Subcutaneous abdominal adipose tissue (tissue), 5 donors: ENCODE results near the gene TSHZ1.
A peak's percentile ranks its signal among the peaks of the same experiment; 100 is the strongest.

ENCODE experiments used
- H3K27ac ChIP-seq: one replicate; pipeline ENCODE4 v1.7.0; 2013; ENCODE audit warnings: low read depth, mild to moderate bottlenecking, inconsistent platforms, low read length, moderate library complexity
- H3K27me3 ChIP-seq, 5 donors: one replicate each; pipeline ENCODE4 v1.7.0; 2013; ENCODE audit warnings: low read length in 5 of 5, inconsistent platforms in 1 of 5; ENCODE audit not compliant: control insufficient read depth in 5 of 5, insufficient read depth in 4 of 5
- H3K36me3 ChIP-seq, 5 donors: one replicate each; pipeline ENCODE4 v1.7.0; 2013; ENCODE audit warnings: low read length in 5 of 5; ENCODE audit not compliant: control insufficient read depth in 5 of 5, insufficient read depth in 5 of 5
- H3K4me1 ChIP-seq, 5 donors: one replicate each; pipeline ENCODE4 v1.7.0; 2013; ENCODE audit warnings: low read length in 5 of 5, mild to moderate bottlenecking in 3 of 5, moderate library complexity in 1 of 5; ENCODE audit not compliant: control insufficient read depth in 5 of 5, insufficient read depth in 5 of 5
- H3K4me3 ChIP-seq, 5 donors: one replicate each; pipeline ENCODE4 v1.7.0; 2013; ENCODE audit warnings: low read length in 5 of 5, low read depth in 1 of 5
- H3K9ac ChIP-seq, 5 donors: one replicate each; pipeline ENCODE4 v1.7.0; 2013; ENCODE audit warnings: low read length in 5 of 5, mild to moderate bottlenecking in 4 of 5, moderate library complexity in 3 of 5
- H3K9me3 ChIP-seq, 5 donors: one replicate each; pipeline ENCODE4 v1.7.0; 2013; ENCODE audit warnings: low read length in 5 of 5; ENCODE audit not compliant: control insufficient read depth in 5 of 5
- donor health status: healthy.
- donor health status: healthy.
- donor health status: healthy.
- donor health status: healthy.
- donor health status: healthy.

The TSHZ1 gene

DNA sequence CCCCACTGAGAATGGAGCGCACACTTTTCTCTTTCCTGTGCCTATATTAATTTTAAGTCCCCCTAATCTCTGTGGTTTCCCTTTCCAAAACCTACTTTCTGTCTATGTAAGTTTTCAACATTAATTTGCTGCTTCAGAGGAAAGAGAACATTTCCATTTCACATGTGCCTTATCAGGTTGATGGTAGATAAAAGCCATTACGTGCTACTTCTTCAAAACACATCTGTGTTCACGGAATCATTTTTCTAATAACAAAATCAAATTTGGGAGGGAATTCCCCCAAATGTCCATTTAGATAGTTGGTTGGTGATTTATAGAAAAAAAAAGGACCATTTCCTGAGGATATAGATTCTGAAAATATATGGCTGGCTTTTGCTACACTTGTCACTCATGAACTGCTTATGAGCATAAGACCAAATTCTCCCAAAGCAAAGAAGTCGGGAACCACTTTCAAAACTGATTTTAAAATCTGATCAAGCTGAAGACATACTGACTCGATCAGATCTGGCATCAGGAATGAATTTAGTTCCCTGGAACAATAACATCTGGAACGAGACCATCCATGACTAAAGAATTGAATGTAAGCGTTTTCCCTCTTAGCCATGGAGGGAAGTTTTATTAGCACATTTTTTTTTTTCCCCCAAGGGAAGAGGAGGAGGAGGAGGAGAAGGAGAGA lies 9.9 kb upstream of the TSHZ1 start:
- H3K9me3 ChIP-seq: no peaks in the 10 kb centered on the region
- no peaks in the 10 kb centered on the region for H3K27me3 ChIP-seq
- no peak overlapping the region for H3K9ac ChIP-seq
- peaks cover 0 to 22% (median 6%) of the 10 kb centered on the region in 5 donors for H3K36me3 ChIP-seq
- peaks cover 0 to 61% (median 48%) of the 10 kb centered on the region in 5 donors for H3K4me1 ChIP-seq
- H3K4me3 ChIP-seq: no peak overlapping the region
- no peak overlapping the region for H3K27ac ChIP-seq

DNA sequence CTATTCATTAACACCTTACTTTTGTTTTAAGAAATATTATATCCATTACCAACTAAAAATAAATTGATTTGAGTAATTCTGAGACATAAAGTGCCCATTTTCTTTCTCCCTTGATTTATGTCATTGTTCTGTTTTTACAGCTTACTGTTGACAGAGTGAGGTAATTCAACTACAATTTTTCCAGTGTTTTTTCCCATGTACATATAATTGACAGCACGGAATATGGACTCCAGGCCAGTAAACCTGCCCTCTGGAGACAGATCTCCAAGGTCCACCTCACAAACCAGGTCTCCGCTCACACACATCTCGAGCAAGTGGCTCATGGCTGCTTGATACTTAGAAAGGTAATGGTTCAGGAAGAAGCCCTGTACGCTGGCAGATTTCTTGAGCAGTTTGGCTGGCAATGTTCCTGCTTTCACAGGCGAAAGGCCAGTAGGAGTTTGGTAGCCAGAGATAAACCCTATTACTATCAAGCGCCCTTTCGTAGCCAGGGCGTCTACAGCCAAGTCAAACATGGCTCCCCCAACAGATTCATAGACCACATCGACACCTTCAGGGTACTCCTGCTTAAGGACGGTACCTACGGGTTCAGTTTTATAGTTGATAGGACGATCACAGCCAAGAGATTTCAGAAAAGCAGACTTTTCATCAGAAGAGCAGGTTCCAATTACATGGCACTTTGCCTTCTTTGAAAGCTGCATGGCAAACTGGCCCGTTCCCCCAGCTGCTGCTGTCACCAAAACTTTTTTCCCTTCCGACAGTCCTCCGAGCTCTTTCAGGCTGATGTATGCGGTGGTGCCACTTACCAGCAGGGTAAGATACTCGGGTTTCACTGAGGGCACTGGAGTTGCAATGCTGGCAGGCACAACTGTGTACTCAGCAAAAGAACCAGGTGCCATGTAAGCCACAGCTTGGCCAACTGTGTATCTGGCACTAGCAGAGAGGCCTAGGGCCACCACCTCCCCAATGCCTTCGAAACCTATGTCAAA lies 9.0 kb upstream of the TSHZ1 start:
- Histone ChIP-seq H3K4me3 (no peak overlapping the region), H3K27ac (no peak overlapping the region), H3K4me1 (peaks cover 0 to 69% (median 56%) of the 10 kb centered on the region in 5 donors)

DNA sequence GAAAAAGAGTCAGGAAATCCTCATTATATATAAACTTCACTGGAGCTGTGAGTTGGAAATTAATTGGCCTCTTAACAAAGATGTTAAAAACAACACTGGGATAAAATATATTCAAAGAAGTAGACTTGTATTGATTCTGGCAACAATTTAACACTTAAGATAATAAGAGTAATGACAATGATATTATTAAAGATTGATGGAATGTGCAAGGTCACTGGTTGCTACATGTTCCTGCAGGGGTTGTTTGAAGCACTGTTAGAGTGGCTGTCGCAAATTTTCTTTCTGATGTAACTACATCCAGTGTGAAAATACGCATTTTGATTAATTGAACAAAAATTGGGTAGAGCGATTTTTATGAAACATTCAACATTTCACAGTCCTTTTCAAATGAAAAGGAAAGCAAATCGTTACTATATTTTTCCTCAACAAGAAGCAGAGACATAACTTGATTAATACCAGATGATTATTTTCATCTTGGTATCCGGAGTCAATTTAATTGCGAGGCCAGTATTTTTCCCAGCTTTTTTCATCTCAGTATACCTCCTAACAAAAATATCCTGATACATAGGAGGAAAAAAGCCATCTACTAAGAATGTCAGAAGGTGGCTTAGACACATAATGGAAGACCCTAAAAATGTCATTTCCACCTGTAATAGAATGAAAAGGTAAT lies 7.8 kb upstream of the TSHZ1 start:
- Histone ChIP-seq H3K4me3 (peak overlapping the region in 1 of 5 donors; percentile 63), H3K9me3 (no peaks in the 10 kb centered on the region), H3K9ac (no peak overlapping the region), H3K4me1 (peaks cover 0 to 80% (median 68%) of the 10 kb centered on the region in 5 donors), H3K27ac (peak overlapping the region; percentile 69), H3K36me3 (peaks cover 0 to 22% (median 6%) of the 10 kb centered on the region in 5 donors), H3K27me3 (no peaks in the 10 kb centered on the region)

More for the DNA sequence above, 9.0 kb upstream of the TSHZ1 start:
- Histone ChIP-seq H3K36me3 (peaks cover 0 to 22% (median 6%) of the 10 kb centered on the region in 5 donors), H3K9ac (no peak overlapping the region), H3K9me3 (no peaks in the 10 kb centered on the region), H3K27me3 (no peaks in the 10 kb centered on the region)

DNA sequence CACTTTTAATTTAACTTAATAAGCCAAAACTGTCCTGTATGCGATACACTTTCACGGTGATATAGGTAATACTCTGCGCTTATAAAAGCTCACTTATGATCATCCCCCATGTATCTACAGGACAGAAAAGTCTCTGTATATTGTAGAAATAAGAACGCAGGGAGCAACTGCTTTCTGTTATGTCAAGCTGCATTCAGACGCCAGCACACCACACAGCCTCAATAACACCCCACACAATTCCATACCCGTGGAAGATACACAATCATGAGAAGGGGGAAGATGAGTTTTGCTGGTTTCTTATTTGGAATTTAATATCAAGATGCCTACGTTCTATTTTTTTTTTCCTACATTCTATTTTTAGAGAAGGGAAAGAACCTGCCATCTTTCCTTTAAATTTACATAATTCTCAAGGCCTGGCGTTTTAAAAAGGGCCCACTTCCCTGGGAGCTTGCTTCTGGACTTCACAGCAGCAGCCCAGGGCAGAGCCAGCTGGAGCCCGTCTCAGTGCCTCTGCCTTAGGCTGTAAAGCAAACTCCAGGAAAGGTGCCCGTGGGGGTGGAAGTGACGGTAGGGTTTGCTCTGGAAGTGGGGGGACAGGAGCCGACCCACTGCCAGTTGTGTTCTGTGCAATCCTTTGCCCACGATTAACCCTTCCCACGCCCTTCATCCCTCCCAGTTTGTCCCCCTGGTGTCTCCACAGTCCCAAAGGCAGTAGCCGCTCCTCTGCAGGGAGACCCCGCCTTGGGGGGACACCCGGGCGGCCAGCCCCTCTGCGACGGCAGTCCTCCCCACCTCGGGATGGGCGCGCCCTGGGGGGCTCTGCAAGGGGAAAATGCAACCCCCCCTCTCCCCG lies 7.0 kb upstream of the TSHZ1 start:
- Histone ChIP-seq H3K4me3 (peak overlapping the region; percentile 53 to 74 (median 63)), H3K9ac (no peak overlapping the region), H3K27me3 (no peaks in the 10 kb centered on the region), H3K9me3 (no peaks in the 10 kb centered on the region), H3K36me3 (peaks cover 0 to 22% (median 6%) of the 10 kb centered on the region in 5 donors), H3K4me1 (peaks cover 0 to 76% (median 69%) of the 10 kb centered on the region in 5 donors), H3K27ac (peak overlapping the region; percentile 69)

DNA sequence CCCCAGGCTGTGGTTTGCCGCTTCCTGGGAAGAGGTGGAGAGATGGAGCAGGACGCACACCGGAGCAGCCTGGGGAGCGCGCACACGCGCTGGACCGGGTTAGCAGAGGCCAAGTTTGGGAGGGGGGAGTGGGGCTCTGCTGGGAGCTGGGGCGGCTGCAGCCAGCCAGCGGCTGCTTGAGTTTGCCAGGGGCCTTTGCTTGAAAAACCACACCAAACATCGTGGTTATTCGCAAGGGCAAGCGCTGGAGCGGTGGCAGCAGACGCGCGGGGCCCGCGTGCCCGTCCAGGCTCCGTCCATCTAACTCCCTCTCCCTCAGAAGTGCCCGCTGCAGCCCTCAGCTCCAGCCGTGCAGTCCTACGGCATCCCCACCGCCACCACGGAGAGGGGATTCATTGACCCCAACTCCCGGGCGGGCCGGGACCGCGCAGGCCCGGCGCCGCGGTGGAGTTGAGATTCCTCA lies 6.3 kb upstream of the TSHZ1 start:
- peaks cover 0 to 71% (median 66%) of the 10 kb centered on the region in 5 donors for H3K4me1 ChIP-seq
- H3K27me3 ChIP-seq: no peaks in the 10 kb centered on the region
- H3K4me3 ChIP-seq: peak overlapping the region in 4 of 5 donors; percentile 60 to 74 (median 66)
- H3K36me3 ChIP-seq: peaks cover 0 to 22% (median 6%) of the 10 kb centered on the region in 5 donors
- peak overlapping the region in 2 of 5 donors; percentile 14 to 66 for H3K9ac ChIP-seq
- H3K27ac ChIP-seq: peak overlapping the region; percentile 69
- H3K9me3 ChIP-seq: no peaks in the 10 kb centered on the region

DNA sequence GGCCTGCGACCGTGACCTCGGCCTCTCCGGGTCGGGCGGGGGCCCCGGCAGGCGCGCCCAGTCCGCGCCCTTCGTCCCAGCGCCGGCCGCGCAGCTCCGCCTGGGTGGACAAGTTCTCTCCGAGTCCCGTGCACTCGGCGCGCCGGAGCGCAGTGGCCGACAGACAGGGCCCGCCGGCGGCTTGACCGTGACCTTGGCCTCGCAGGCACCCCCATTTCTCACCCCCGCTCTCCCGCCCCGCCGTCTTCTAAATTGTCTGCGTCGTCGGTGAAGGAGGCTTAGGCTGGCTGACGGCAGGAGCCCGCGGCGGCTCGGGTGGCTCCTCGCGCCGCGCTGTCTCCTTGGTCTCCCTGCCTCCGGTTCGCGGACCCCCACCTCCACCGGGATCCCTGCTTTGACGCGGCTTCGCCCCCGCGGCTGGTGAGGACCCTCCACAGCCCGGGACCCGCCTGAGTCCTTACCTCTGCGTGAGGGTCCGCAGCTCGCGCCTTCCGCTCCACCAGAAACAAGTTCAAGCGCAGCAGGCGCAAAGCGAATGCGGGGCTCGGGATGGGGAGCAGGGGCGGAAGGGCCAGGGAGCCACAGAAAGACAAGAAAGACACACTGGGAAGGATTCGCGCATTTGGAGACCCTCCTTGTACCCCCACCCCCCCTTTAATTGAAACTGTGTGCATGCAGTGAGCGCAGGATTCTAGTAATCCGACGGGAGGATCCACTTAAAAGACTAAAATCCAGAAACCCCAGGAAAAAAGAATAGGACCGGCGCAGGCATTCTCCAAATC lies 5.7 kb upstream of the TSHZ1 start:
- Histone ChIP-seq H3K4me3 (peak overlapping the region; percentile 59 to 74 (median 63)), H3K9me3 (no peaks in the 10 kb centered on the region), H3K9ac (peak overlapping the region; percentile 26 to 66 (median 41)), H3K27ac (peak overlapping the region; percentile 69), H3K27me3 (no peaks in the 10 kb centered on the region), H3K36me3 (peaks cover 0 to 18% (median 5%) of the 10 kb centered on the region in 5 donors), H3K4me1 (peaks cover 0 to 69% (median 67%) of the 10 kb centered on the region in 5 donors)

DNA sequence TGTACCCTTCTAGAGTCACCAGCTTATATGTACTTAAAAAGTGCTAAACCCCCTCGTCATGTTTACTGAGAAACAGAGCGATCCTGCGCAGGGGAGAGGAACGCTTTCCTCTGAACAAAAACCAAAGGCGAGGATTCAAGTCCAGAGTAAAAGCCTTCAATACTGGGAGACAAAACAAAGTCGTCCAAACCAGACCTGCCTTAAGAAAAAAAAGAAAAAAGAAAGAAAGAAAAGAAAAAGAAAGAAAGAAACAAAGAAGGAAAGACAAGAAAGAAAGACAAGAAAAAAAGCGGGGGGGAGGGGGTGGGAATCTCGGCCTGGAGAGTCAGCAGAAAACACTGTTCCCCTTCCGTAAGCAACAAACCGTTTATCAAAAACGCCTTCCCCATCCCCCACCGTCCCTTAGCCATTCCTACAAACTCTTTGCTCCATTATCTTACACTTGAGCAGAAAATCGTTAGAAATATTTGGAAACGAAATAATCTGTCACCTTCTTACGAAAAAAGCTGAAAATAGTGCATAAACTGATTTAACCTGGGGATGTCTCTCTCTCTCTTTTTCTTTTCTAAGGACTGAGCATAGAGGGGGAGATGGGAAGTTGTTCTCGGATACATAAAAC lies 5.0 kb upstream of the TSHZ1 start:
- peak overlapping the region in 4 of 5 donors; percentile 4 to 66 (median 34) for H3K9ac ChIP-seq
- H3K27me3 ChIP-seq: no peaks in the 10 kb centered on the region
- H3K9me3 ChIP-seq: no peaks in the 10 kb centered on the region
- peaks cover 0 to 12% (median 3%) of the 10 kb centered on the region in 5 donors for H3K36me3 ChIP-seq
- H3K4me3 ChIP-seq: peak overlapping the region; percentile 59 to 74 (median 63)
- H3K4me1 ChIP-seq: peaks cover 2 to 74% (median 73%) of the 10 kb centered on the region in 5 donors
- H3K27ac ChIP-seq: peak overlapping the region; percentile 69

DNA sequence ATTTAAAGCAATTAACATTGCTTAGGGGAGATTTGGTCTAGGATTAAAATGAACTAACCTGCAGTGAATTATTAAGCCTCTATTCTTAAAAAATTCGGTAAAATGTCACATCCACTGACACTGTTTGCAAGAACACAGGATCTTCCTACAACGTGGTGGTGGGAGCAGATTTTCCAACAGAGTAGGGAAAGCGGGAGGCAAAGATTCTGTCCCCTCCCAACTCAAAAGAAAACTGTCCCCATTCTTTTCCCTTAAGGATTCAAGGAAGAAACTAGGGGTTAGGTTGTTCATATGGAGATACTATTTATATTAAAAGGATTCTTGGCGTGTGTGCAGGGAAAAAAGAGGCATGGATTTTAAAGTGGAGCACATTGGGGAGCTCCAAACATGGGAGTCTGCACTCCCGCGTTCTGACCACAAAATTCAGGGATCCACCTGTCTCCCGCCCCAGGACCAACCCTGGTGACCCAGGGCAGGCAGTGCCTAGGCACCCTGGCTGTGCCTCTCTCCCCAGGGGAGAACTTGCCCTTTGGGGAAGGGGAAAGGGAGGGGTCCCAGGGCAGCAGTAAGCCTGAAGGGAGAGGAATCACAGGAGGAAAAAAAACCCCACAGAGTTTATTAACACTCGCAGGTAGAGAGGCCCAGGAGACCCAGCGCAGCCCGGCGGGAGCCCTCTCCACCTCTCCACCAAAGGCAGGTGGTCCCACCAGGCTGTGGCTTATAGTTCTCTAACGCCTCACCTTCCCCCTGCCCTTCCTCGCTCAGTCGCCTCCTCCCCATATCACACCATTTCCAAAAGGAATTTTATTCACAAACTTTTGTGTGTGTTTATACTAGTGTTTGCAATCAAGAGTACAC lies 3.9 kb upstream of the TSHZ1 start:
- Histone ChIP-seq H3K9me3 (no peaks in the 10 kb centered on the region), H3K4me1 (peaks cover 2 to 68% (median 64%) of the 10 kb centered on the region in 5 donors), H3K27ac (peak overlapping the region; percentile 69), H3K4me3 (peak overlapping the region; percentile 70 to 99 (median 96)), H3K36me3 (peaks cover 0 to 5% (median 0%) of the 10 kb centered on the region in 5 donors), H3K27me3 (no peaks in the 10 kb centered on the region), H3K9ac (peak overlapping the region in 4 of 5 donors; percentile 34 to 87 (median 58))
